SH-SY5Y (cell line): ENCODE results near the gene MSLN.

Experiments used
- GATA2 ChIP-seq: IDR thresholded peaks from 2 replicates; pipeline ENCODE4 v1.6.1; 2011; ENCODE audit warnings: mild to moderate bottlenecking, low read depth, low read length
- GATA3 ChIP-seq: IDR thresholded peaks from 2 replicates; pipeline ENCODE4 v1.6.1; 2011; ENCODE audit warnings: low read depth, mild to moderate bottlenecking, low read length, moderate library complexity

DNA sequence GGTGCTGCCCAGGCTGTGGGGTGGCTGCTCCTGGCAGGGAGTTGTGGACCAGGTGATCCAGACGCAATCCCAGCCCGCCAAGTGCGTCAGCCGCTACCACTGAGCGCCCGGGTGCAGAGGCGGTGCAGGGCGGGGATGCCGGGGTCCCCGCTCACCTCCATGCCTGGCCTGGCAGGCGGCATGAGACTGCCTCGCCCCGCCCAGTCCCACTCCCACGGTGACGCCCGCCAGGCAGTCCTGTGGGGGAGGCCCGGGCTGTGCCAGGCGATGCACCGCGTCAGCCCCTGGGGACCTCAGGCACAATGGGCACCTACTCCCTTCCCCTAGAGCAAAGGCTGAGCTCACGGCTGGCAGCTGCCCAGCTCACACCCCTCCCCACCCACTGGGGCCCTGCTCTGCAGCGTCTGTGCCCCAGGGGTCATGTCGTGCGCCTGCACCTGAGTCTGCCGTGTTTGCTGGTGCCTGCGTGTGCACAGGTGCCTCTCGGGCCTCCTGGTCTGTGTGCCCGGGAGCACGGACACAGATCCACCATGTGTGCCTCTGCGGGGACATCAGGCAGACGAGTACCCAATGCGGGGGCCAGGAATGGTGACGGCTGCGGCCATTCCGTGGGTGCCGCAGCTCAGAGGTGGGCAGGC is 22.4 kb downstream of the MSLN start:
- no peak for TF ChIP-seq GATA2
- TF ChIP-seq GATA3 = no peak
